ENCODE measurements around the gene FLRT1.

The FLRT1 gene

GRCh38 chr11:64080390-64080789 is 44.7 kb downstream of the FLRT1 start:
- H2AFZ ChIP-seq (ENCODE audit: low read length, unreplicated experiment), result no peak overlapping the region
- H3K4me1 ChIP-seq (ENCODE audit: control insufficient read depth, insufficient read depth, low read length, unreplicated experiment), result no peaks in the 10 kb centered on the region
- H3K4me3 ChIP-seq (ENCODE audit: low read depth, low read length), result no peak overlapping the region
- no peaks in the 10 kb centered on the region for H3K36me3 ChIP-seq (ENCODE audit: insufficient read depth, low read length)
- no peaks in the 10 kb centered on the region for H3K27me3 ChIP-seq (ENCODE audit: insufficient read depth, low read length)
- no peak overlapping the region for H3K27ac ChIP-seq (ENCODE audit: low read depth, low read length)
- no peaks in the 10 kb centered on the region for H3K79me2 ChIP-seq (ENCODE audit: control insufficient read depth, insufficient read depth, low read length, unreplicated experiment)

- Histone ChIP-seq H3K36me3 (ENCODE audit: insufficient read depth, low read length) (no peaks in the 10 kb centered on the region), H3K4me1 (ENCODE audit: control insufficient read depth, insufficient read depth, low read length, unreplicated experiment) (no peaks in the 10 kb centered on the region), H3K27me3 (ENCODE audit: insufficient read depth, low read length) (no peaks in the 10 kb centered on the region), H3K27ac (ENCODE audit: low read depth, low read length) (no peak overlapping the region), H3K79me2 (ENCODE audit: control insufficient read depth, insufficient read depth, low read length, unreplicated experiment) (no peaks in the 10 kb centered on the region), H2AFZ (ENCODE audit: low read length, unreplicated experiment) (no peak overlapping the region), H3K4me3 (ENCODE audit: low read depth, low read length) (no peak overlapping the region)
Observed at GRCh38 chr11:64081745-64082442, 46.2 kb downstream of the FLRT1 start.

DNA sequence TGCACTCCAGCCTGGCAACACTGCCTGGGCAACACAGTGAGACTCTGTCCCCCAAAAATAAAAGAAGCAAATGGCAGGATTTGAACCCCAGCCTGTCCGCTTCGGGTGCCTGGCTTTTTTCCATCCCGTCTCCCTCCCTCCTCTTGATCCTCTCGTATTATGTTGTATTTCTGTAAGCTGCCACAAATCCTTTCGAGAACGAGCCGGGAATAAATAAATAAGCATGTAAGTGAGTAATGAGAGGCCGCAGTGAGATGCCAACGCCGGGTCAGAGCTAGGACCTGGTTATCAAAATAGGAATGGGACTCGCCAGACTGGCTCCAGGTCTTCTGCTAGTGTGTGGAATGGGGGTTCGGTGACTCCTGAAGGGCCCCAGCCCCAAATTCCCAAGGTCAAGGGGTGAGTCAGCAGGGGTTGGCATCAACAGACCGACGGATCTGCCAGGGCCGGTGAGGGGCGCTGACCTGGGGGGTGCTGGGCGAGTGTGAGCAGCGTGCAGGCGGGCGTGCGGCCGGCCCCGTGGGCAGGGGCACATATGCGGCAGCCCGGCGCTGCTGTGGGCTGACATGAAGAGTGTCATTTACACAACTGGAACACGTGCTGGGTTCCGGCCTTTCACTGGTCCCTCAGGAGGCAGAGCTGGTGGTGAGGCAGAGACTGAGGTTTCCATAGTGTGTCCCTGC is 47.8 kb downstream of the FLRT1 start:
- Histone ChIP-seq H3K27ac (ENCODE audit: low read depth, low read length) (no peak overlapping the region), H3K4me3 (ENCODE audit: low read depth, low read length) (no peak overlapping the region), H3K27me3 (ENCODE audit: insufficient read depth, low read length) (no peaks in the 10 kb centered on the region), H3K36me3 (ENCODE audit: insufficient read depth, low read length) (no peaks in the 10 kb centered on the region), H3K4me1 (ENCODE audit: control insufficient read depth, insufficient read depth, low read length, unreplicated experiment) (no peaks in the 10 kb centered on the region), H2AFZ (ENCODE audit: low read length, unreplicated experiment) (no peak overlapping the region), H3K79me2 (ENCODE audit: control insufficient read depth, insufficient read depth, low read length, unreplicated experiment) (no peaks in the 10 kb centered on the region)

DNA sequence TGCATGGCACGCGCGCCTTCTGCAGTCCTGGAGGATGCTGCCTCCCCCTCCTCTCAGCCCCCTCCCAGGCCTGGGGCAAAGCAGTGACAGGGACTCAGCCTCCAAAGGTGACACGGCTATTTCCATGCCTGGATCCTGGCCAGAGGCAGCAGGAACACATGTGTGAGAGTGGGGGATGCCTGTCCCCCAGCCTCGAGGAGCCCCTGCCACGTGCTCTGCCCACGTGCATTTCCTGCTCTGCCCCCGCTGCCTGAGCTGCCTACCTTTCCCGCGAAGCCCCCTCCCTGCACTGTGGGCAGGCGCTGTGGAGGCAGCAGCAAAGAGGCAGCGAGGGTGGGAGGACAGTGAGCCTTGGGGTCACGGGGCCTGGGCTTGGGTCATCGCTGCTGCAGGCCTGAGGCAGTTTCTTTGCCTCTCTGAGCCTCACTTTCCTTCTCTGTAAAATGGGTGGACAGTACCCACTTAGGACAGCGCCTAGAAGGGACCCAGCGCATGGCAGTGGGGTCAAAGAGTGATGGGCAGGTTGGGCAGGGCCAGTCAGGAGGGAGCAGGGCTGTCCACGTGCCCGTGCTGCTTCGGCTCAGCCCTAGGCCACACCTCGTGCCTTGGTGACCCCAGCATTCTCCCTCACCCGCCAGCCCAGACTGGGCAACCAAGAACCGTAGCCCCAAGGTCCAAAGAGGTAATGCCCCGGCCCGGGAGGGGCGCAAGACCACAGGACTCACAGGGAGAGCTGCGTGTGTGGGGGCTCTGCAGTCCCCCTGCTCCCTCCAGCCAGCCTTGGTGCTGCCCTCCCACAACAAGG is 48.6 kb downstream of the FLRT1 start:
- Histone ChIP-seq H3K27me3 (ENCODE audit: insufficient read depth, low read length) (no peaks in the 10 kb centered on the region), H2AFZ (ENCODE audit: low read length, unreplicated experiment) (no peak overlapping the region), H3K4me1 (ENCODE audit: control insufficient read depth, insufficient read depth, low read length, unreplicated experiment) (no peaks in the 10 kb centered on the region), H3K36me3 (ENCODE audit: insufficient read depth, low read length) (no peaks in the 10 kb centered on the region), H3K4me3 (ENCODE audit: low read depth, low read length) (no peak overlapping the region), H3K79me2 (ENCODE audit: control insufficient read depth, insufficient read depth, low read length, unreplicated experiment) (no peaks in the 10 kb centered on the region), H3K27ac (ENCODE audit: low read depth, low read length) (no peak overlapping the region)

GRCh38 chr11:64084951-64085710 is 49.4 kb downstream of the FLRT1 start:
- Histone ChIP-seq H3K4me3 (ENCODE audit: low read depth, low read length) (no peak overlapping the region), H2AFZ (ENCODE audit: low read length, unreplicated experiment) (no peak overlapping the region), H3K4me1 (ENCODE audit: control insufficient read depth, insufficient read depth, low read length, unreplicated experiment) (peaks cover under 1% of the 10 kb centered on the region), H3K27ac (ENCODE audit: low read depth, low read length) (no peak overlapping the region), H3K79me2 (ENCODE audit: control insufficient read depth, insufficient read depth, low read length, unreplicated experiment) (no peaks in the 10 kb centered on the region), H3K27me3 (ENCODE audit: insufficient read depth, low read length) (no peaks in the 10 kb centered on the region), H3K36me3 (ENCODE audit: insufficient read depth, low read length) (no peaks in the 10 kb centered on the region)
